GM23248 (cell line): ENCODE data around the gene CORIN. TPM values are rescaled to one million over a fixed set of nuclear protein-coding genes. Genes with fewer than 3 reads are reported as not detected.

ENCODE experiments used
- DNase-seq: peaks from one replicate; pipeline ENCODE4 v3.0.0-alpha.2; 2015
- H2AFZ ChIP-seq: fragments of 200-600 bp; sonication (generic); 2 replicates; pipeline ENCODE4 v1.6.1; 2016; ENCODE audit warnings: antibody characterized with exemption
- H3F3A ChIP-seq: fragments of 200-600 bp; sonication (generic); 2 replicates; pipeline ENCODE4 v1.6.1; 2016; ENCODE audit warnings: mild to moderate bottlenecking, antibody characterized with exemption, mixed run types; ENCODE audit not compliant: insufficient read depth
- H3K27ac ChIP-seq: fragments of 200-600 bp; sonication (generic); 2 replicates; pipeline ENCODE4 v1.5.1; 2016; ENCODE audit warnings: mild to moderate bottlenecking
- H3K27me3 ChIP-seq: fragments of 200-600 bp; sonication (generic); replicated peaks from 2 replicates; pipeline ENCODE4 v1.6.1; 2016; ENCODE audit warnings: mild to moderate bottlenecking; ENCODE audit not compliant: insufficient read depth
- H3K36me3 ChIP-seq: fragments of 200-600 bp; sonication (generic); 2 replicates; pipeline ENCODE4 v1.6.1; 2016; ENCODE audit warnings: low read depth, mild to moderate bottlenecking
- H3K4me1 ChIP-seq: fragments of 200-600 bp; sonication (generic); 2 replicates; pipeline ENCODE4 v1.6.1; 2016; ENCODE audit warnings: mild to moderate bottlenecking; ENCODE audit not compliant: insufficient read depth
- H3K4me2 ChIP-seq: fragments of 200-600 bp; sonication (generic); one replicate; pipeline ENCODE4 v1.6.1; 2016; ENCODE audit warnings: mild to moderate bottlenecking; ENCODE audit not compliant: unreplicated experiment
- H3K4me3 ChIP-seq: fragments of 200-600 bp; sonication (generic); 2 replicates; pipeline ENCODE4 v1.5.1; 2016; ENCODE audit warnings: mild to moderate bottlenecking
- H3K79me2 ChIP-seq: fragments of 200-600 bp; sonication (generic); 2 replicates; pipeline ENCODE4 v1.6.1; 2016; ENCODE audit warnings: mild to moderate bottlenecking; ENCODE audit not compliant: insufficient read depth
- H3K9ac ChIP-seq: fragments of 200-600 bp; sonication (generic); 2 replicates; pipeline ENCODE4 v1.6.1; 2016; ENCODE audit warnings: mild to moderate bottlenecking
- H3K9me2 ChIP-seq: fragments of 200-600 bp; sonication (generic); 2 replicates; pipeline ENCODE4 v1.6.1; 2016; ENCODE audit warnings: mixed run types, mild to moderate bottlenecking, moderate library complexity; ENCODE audit not compliant: insufficient read depth
- H3K9me3 ChIP-seq: fragments of 200-600 bp; sonication (generic); one replicate; pipeline ENCODE4 v1.6.1; 2017; ENCODE audit warnings: low read depth
- H4K20me1 ChIP-seq: fragments of 200-600 bp; sonication (generic); 2 replicates; pipeline ENCODE4 v1.6.0; 2016; ENCODE audit not compliant: insufficient read depth
- EZH2 ChIP-seq: fragments of 200-600 bp; sonication (generic); IDR thresholded peaks from 2 replicates; pipeline ENCODE4 v1.6.1; 2018; ENCODE audit warnings: antibody characterized with exemption, mild to moderate bottlenecking; ENCODE audit not compliant: insufficient read depth, poor library complexity, severe bottlenecking
- EZH2phosphoT487 ChIP-seq: fragments of 200-600 bp; sonication (generic); IDR thresholded peaks from 2 replicates; pipeline ENCODE4 v1.6.1; 2018; ENCODE audit warnings: antibody characterized with exemption, moderate library complexity, mild to moderate bottlenecking, low read depth; ENCODE audit not compliant: insufficient read depth
- WGBS, 2 experiments: methylation state at CpG; one replicate each; pipeline ENCODE4 v1.1.6; 2015 to 2017; ENCODE audit warnings: low lambda C conversion rate in 2 of 2, low coverage in 1 of 2; ENCODE audit errors: missing lambda C conversion rate in 2 of 2; 5-methylcytosine and 5-hydroxymethylcytosine counted together
- in situ Hi-C: fragments of 300-500 bp; cut with MboI; formaldehyde crosslinking; loops from 2 replicates; pipeline ENCODE4 v1.15.0; 2020
- polyA plus RNA-seq: library from polyadenylated mRNA; unstranded; fragments of >200 nt; fragmentation: Nextera tagmentation; extraction: Ambion mirVana; gene quantifications from 2 replicates; pipeline ENCODE4 v1.2.1, GENCODE V29; 2016
- total RNA-seq: library from RNA; depleted of rRNA; stranded (reverse); fragments of >200 nt; shearing (Covaris generic); gene quantifications from 2 replicates; pipeline ENCODE4 v1.2.3, GENCODE V29; 2014

CORIN gene
- total and polyA plus RNA-seq, 2 experiments from 2014 or later: 0.70 to 0.86 TPM

DNA sequence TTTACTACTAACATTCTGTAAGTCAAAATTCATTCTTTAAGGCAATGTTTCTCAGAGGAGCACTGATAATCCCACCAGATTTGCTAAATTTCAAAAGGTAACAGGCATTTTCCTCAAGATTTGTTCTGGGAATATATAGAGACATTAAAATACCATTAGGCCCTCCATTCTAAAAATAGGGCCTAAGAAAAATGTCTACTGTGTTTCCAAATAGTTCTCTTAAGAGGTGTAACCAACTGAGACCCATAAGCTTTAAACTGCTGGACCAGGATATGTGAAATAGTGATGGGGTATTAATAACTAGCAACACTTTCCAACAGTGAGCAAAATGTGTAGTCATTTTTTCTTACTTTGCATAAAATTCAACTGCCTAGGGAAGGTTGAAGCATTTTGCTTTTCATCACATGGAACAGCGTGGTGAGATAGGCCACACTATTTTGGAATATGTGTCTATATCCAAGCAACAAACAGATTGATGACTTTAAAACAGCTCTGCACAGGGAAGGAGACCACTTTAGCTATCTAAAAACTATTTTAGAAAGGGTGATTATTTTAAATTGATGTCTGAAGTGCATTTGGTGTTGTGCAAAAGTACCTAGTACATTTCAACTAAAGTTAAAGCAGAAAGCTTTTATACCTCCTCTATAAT is 89.9 kb downstream of the CORIN start:
- Histone ChIP-seq H3K4me3 (no peak overlapping the region), H3K27ac (no peak overlapping the region), H3K36me3 (no peaks in the 10 kb centered on the region), H3K79me2 (no peaks in the 10 kb centered on the region), H3K4me1 (no peaks in the 10 kb centered on the region), H3K9ac (no peak overlapping the region), H3F3A (no peaks in the 10 kb centered on the region), H3K9me2 (no peaks in the 10 kb centered on the region), H3K27me3 (no peaks in the 10 kb centered on the region), H3K9me3 (no peaks in the 10 kb centered on the region), H4K20me1 (no peaks in the 10 kb centered on the region), H2AFZ (no peak overlapping the region), H3K4me2 (no peak overlapping the region)
- TF ChIP-seq EZH2 (no peak), EZH2phosphoT487 (no peak)
- in situ Hi-C loops: no loop called here
- no peak for DNase-seq
- WGBS, 2 experiments: 63 to 70% methylated on average over 1 of the region's 1 CpG

DNA sequence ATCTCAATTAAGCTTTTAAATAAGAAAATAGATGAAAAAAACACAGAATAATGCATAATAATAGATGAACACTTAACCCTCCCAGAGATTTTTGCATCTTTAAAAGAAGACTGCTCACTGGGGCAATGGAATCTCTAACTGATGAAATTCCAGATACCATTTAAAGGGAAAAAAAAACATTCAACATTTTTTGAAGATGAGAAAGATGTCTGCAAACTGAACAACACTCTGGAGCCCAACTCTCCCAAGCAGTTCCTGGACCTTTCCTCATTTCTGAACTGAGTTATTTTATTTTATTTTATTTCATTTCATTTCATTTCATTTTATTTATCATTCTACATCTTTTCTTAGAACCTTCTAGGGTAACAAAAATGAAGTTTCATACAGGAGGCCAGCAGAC is 90.7 kb downstream of the CORIN start:
- DNase-seq: peak; percentile 1
- no peaks in the 10 kb centered on the region for H4K20me1 ChIP-seq
- no peak overlapping the region for H3K9ac ChIP-seq
- H3K4me3 ChIP-seq: no peak overlapping the region
- no peaks in the 10 kb centered on the region for H3K9me2 ChIP-seq
- no peaks in the 10 kb centered on the region for H3K9me3 ChIP-seq
- no peaks in the 10 kb centered on the region for H3K4me1 ChIP-seq
- H2AFZ ChIP-seq: no peak overlapping the region
- no peak overlapping the region for H3K27ac ChIP-seq
- no peaks in the 10 kb centered on the region for H3K27me3 ChIP-seq
- H3K36me3 ChIP-seq: no peaks in the 10 kb centered on the region
- no peaks in the 10 kb centered on the region for H3F3A ChIP-seq
- in situ Hi-C loops: no loop called here
- H3K79me2 ChIP-seq: no peaks in the 10 kb centered on the region
- TF ChIP-seq EZH2: no peak
- no peak for TF ChIP-seq EZH2phosphoT487
- H3K4me2 ChIP-seq: no peak overlapping the region

DNA sequence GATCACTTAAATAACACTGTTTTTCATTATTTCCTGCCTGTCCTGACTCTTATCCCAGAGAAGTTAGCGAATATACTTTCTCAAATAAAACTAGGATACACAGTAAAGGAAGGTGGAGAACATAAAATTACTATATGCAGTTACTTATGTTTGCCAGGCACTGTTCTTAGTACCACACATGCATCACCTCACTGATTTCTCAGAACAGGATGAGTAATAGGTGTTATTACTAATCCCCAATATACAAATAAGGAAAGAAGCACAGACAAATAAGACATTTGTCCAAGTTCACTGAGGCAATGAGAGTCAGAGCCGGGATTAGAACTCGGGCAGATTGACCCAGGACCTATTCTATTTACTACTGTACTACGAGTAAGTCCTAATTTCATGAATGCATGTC is 91.7 kb downstream of the CORIN start:
- Histone ChIP-seq H3K27me3 (no peaks in the 10 kb centered on the region), H3K4me1 (no peaks in the 10 kb centered on the region), H3K36me3 (no peaks in the 10 kb centered on the region), H3K9ac (no peak overlapping the region), H3K4me3 (no peak overlapping the region), H3K27ac (no peak overlapping the region), H3K4me2 (no peak overlapping the region), H3K9me3 (no peaks in the 10 kb centered on the region), H4K20me1 (no peaks in the 10 kb centered on the region), H3F3A (no peaks in the 10 kb centered on the region), H3K9me2 (no peaks in the 10 kb centered on the region), H3K79me2 (no peaks in the 10 kb centered on the region), H2AFZ (no peak overlapping the region)
- TF ChIP-seq EZH2: no peak
- TF ChIP-seq EZH2phosphoT487: no peak
- 80 to 81% methylated on average over 4 of the region's 4 CpGs for WGBS, 2 experiments
- peak; percentile 11 for DNase-seq
- in situ Hi-C loops: no loop called here

DNA sequence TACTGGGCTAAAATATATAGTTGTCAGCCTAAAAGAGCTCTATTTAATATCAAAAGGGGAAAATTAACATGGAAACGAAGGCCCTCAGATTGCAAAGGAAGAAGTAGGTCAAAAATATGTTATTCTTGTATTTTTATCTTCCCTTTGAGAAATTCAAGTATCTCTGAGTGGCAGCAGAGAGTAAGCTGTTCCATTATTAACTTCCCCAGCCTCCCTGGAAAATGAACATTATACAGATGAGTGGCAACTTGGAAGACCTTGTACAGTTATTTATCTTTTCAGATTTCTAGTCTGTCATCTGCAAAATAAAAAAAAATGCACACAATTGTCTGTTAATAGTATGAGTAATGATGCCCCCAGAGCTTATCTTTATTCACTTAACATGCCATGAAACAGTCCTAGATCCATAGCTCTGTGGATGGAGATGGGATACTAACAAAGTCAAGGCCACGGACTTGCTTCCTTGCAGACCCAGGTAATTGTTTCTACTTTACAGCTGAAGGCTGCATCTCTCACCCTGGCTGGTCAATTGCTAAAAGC is 93.0 kb downstream of the CORIN start:
- Histone ChIP-seq H3K4me2 (no peak overlapping the region), H3K79me2 (no peaks in the 10 kb centered on the region), H3K4me3 (no peak overlapping the region), H3F3A (no peaks in the 10 kb centered on the region), H4K20me1 (no peaks in the 10 kb centered on the region), H3K27me3 (no peaks in the 10 kb centered on the region), H2AFZ (no peak overlapping the region), H3K4me1 (no peaks in the 10 kb centered on the region), H3K9me2 (no peaks in the 10 kb centered on the region), H3K27ac (no peak overlapping the region), H3K9ac (no peak overlapping the region), H3K9me3 (no peaks in the 10 kb centered on the region), H3K36me3 (no peaks in the 10 kb centered on the region)
- TF ChIP-seq EZH2: no peak
- TF ChIP-seq EZH2phosphoT487: no peak
- WGBS, 2 experiments: 43 to 46% methylated on average over 2 of the region's 2 CpGs
- DNase-seq: no peak
- in situ Hi-C loops: no loop called here
